ENCODE measurements around the gene TMEM40. TPM values are rescaled to one million over a fixed set of nuclear protein-coding genes. Genes with fewer than 3 reads are reported as not detected.

Gene TMEM40
- total and polyA plus RNA-seq, 2 experiments from 2014 or later = 0.14 to 0.48 TPM

DNA sequence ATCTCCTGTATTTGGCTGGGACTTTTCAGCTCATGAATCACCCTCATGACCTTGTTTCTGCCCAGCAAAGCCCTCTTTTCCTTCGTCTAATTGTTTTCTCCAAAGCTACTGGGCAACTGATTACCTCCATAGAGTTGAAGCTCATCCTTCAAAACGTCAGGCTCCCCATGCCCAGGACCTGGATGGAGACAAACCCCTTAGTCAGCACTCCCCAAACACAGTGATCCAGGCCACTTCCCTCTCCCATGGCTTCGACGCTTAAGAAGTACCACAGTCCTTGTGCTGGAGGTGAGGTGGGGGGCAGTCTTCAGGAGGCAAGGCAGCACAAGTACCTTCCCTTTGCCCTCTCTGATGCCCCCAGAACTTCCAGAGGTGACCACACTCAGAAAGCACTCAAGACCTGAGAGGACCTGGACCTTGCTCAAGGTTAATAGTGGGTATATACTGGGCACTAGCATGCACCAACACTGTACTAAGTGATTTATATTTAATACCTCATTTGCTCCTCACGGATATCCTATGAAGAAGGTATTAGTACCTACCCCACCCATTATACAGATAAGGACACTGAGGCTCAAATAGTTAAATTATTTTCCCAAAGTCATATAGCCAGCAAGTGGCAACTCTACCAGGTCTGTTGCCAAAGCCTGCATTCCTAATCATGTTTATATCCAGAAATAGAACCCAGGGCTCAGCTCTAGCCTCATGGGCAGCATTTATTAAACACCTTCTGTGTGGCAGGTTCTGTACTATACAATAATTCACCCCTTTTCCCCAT, 16.5 kb downstream of the TMEM40 start:
- Histone ChIP-seq H2AFZ (peak overlapping the region; percentile 76; the same call in 1 of the 2 replicates), H3K4me3 (no peak overlapping the region), H3K79me2 (replicated peaks; ENCODE audit: insufficient read depth) (no peaks in the 10 kb centered on the region), H3K27me3 (ENCODE audit: insufficient read depth) (no peaks in the 10 kb centered on the region), H4K20me1 (replicated peaks; ENCODE audit: insufficient read depth) (no peaks in the 10 kb centered on the region), H3K4me2 (no peak overlapping the region), H3F3A (replicated peaks; ENCODE audit: low read depth) (no peaks in the 10 kb centered on the region), H3K9me2 (ENCODE audit: insufficient read depth) (no peaks in the 10 kb centered on the region), H3K36me3 (ENCODE audit: insufficient read depth) (no peaks in the 10 kb centered on the region), H3K4me1 (ENCODE audit: insufficient read depth) (no peaks in the 10 kb centered on the region), H3K27ac (ENCODE audit: low read depth) (no peak overlapping the region)
- Mint-ChIP-seq H3K27ac (no peak overlapping the region), H3K9me3 (no peaks in the 10 kb centered on the region), H3K4me3 (no peak overlapping the region), H3K27me3 (ENCODE audit: insufficient read depth, low read depth, poor library complexity) (peaks cover 2% of the 10 kb centered on the region), H3K4me1 (peaks cover 5% of the 10 kb centered on the region), H3K36me3 (ENCODE audit: low read depth) (no peaks in the 10 kb centered on the region)
- ATAC-seq (no peak), DNase-seq (ENCODE audit: low spot score) (no peak)
- TF ChIP-seq NANOG (IDR thresholded peaks at IDR 0.05; ENCODE audit: borderline replicate concordance) (no peak), EZH2phosphoT487 (IDR thresholded peaks at IDR 0.05; ENCODE audit: unreplicated experiment) (no peak), ZNF331 (CRISPR knock-in tag; IDR thresholded peaks at IDR 0.05; ENCODE audit: low read depth) (no peak), POLR2AphosphoS5 (IDR thresholded peaks at IDR 0.05; ENCODE audit: low read depth) (no peak), ZNF114 (CRISPR knock-in tag; IDR thresholded peaks at IDR 0.05) (no peak), EZH2 (IDR thresholded peaks at IDR 0.05; ENCODE audit: low read depth, unreplicated experiment) (no peak), STAT1 (IDR thresholded peaks at IDR 0.05; ENCODE audit: unreplicated experiment) (no peak), JUNB (IDR thresholded peaks at IDR 0.05; ENCODE audit: unreplicated experiment) (no peak), CREB1 (CRISPR knock-in tag; IDR thresholded peaks at IDR 0.05; ENCODE audit: low read depth) (no peak)
- TF ChIP-seq, protein P1, sequence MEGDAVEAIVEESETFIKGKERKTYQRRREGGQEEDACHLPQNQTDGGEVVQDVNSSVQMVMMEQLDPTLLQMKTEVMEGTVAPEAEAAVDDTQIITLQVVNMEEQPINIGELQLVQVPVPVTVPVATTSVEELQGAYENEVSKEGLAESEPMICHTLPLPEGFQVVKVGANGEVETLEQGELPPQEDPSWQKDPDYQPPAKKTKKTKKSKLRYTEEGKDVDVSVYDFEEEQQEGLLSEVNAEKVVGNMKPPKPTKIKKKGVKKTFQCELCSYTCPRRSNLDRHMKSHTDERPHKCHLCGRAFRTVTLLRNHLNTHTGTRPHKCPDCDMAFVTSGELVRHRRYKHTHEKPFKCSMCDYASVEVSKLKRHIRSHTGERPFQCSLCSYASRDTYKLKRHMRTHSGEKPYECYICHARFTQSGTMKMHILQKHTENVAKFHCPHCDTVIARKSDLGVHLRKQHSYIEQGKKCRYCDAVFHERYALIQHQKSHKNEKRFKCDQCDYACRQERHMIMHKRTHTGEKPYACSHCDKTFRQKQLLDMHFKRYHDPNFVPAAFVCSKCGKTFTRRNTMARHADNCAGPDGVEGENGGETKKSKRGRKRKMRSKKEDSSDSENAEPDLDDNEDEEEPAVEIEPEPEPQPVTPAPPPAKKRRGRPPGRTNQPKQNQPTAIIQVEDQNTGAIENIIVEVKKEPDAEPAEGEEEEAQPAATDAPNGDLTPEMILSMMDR (conservative IDR thresholded peaks at IDR 0.05; ENCODE audit: low read depth in 2 of 2) = no peak
- TF ChIP-seq, protein P2, sequence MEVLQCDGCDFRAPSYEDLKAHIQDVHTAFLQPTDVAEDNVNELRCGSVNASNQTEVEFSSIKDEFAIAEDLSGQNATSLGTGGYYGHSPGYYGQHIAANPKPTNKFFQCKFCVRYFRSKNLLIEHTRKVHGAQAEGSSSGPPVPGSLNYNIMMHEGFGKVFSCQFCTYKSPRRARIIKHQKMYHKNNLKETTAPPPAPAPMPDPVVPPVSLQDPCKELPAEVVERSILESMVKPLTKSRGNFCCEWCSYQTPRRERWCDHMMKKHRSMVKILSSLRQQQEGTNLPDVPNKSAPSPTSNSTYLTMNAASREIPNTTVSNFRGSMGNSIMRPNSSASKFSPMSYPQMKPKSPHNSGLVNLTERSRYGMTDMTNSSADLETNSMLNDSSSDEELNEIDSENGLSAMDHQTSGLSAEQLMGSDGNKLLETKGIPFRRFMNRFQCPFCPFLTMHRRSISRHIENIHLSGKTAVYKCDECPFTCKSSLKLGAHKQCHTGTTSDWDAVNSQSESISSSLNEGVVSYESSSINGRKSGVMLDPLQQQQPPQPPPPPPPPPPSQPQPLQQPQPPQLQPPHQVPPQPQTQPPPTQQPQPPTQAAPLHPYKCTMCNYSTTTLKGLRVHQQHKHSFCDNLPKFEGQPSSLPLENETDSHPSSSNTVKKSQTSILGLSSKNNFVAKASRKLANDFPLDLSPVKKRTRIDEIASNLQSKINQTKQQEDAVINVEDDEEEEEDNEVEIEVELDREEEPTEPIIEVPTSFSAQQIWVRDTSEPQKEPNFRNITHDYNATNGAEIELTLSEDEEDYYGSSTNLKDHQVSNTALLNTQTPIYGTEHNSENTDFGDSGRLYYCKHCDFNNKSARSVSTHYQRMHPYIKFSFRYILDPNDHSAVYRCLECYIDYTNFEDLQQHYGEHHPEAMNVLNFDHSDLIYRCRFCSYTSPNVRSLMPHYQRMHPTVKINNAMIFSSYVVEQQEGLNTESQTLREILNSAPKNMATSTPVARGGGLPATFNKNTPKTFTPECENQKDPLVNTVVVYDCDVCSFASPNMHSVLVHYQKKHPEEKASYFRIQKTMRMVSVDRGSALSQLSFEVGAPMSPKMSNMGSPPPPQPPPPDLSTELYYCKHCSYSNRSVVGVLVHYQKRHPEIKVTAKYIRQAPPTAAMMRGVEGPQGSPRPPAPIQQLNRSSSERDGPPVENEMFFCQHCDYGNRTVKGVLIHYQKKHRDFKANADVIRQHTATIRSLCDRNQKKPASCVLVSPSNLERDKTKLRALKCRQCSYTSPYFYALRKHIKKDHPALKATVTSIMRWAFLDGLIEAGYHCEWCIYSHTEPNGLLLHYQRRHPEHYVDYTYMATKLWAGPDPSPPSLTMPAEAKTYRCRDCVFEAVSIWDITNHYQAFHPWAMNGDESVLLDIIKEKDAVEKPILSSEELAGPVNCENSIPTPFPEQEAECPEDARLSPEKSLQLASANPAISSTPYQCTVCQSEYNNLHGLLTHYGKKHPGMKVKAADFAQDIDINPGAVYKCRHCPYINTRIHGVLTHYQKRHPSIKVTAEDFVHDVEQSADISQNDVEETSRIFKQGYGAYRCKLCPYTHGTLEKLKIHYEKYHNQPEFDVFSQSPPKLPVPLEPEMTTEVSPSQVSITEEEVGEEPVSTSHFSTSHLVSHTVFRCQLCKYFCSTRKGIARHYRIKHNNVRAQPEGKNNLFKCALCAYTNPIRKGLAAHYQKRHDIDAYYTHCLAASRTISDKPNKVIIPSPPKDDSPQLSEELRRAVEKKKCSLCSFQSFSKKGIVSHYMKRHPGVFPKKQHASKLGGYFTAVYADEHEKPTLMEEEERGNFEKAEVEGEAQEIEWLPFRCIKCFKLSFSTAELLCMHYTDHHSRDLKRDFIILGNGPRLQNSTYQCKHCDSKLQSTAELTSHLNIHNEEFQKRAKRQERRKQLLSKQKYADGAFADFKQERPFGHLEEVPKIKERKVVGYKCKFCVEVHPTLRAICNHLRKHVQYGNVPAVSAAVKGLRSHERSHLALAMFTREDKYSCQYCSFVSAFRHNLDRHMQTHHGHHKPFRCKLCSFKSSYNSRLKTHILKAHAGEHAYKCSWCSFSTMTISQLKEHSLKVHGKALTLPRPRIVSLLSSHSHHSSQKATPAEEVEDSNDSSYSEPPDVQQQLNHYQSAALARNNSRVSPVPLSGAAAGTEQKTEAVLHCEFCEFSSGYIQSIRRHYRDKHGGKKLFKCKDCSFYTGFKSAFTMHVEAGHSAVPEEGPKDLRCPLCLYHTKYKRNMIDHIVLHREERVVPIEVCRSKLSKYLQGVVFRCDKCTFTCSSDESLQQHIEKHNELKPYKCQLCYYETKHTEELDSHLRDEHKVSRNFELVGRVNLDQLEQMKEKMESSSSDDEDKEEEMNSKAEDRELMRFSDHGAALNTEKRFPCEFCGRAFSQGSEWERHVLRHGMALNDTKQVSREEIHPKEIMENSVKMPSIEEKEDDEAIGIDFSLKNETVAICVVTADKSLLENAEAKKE (CRISPR knock-in tag; IDR thresholded peaks at IDR 0.05) = no peak
- TF ChIP-seq, protein P3, sequence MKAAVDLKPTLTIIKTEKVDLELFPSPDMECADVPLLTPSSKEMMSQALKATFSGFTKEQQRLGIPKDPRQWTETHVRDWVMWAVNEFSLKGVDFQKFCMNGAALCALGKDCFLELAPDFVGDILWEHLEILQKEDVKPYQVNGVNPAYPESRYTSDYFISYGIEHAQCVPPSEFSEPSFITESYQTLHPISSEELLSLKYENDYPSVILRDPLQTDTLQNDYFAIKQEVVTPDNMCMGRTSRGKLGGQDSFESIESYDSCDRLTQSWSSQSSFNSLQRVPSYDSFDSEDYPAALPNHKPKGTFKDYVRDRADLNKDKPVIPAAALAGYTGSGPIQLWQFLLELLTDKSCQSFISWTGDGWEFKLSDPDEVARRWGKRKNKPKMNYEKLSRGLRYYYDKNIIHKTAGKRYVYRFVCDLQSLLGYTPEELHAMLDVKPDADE (IDR thresholded peaks at IDR 0.05) = no peak
- TF ChIP-seq, protein P4, sequence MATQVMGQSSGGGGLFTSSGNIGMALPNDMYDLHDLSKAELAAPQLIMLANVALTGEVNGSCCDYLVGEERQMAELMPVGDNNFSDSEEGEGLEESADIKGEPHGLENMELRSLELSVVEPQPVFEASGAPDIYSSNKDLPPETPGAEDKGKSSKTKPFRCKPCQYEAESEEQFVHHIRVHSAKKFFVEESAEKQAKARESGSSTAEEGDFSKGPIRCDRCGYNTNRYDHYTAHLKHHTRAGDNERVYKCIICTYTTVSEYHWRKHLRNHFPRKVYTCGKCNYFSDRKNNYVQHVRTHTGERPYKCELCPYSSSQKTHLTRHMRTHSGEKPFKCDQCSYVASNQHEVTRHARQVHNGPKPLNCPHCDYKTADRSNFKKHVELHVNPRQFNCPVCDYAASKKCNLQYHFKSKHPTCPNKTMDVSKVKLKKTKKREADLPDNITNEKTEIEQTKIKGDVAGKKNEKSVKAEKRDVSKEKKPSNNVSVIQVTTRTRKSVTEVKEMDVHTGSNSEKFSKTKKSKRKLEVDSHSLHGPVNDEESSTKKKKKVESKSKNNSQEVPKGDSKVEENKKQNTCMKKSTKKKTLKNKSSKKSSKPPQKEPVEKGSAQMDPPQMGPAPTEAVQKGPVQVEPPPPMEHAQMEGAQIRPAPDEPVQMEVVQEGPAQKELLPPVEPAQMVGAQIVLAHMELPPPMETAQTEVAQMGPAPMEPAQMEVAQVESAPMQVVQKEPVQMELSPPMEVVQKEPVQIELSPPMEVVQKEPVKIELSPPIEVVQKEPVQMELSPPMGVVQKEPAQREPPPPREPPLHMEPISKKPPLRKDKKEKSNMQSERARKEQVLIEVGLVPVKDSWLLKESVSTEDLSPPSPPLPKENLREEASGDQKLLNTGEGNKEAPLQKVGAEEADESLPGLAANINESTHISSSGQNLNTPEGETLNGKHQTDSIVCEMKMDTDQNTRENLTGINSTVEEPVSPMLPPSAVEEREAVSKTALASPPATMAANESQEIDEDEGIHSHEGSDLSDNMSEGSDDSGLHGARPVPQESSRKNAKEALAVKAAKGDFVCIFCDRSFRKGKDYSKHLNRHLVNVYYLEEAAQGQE (IDR thresholded peaks at IDR 0.05; ENCODE audit: unreplicated experiment) = no peak

Data from GM23338 (cell line).